GM12891 (cell line): ENCODE results near the gene WWC2.

Experiments used
- POLR2A ChIP-seq: IDR thresholded peaks from 2 replicates; pipeline ENCODE4 v1.6.1; 2011; ENCODE audit warnings: low read depth, low read length, control low read depth
- POLR2AphosphoS5 ChIP-seq: IDR thresholded peaks from 2 replicates; pipeline ENCODE4 v1.6.1; 2011; ENCODE audit warnings: low read depth, low read length, control low read depth
- POU2F2 ChIP-seq: IDR thresholded peaks from 2 replicates; pipeline ENCODE4 v1.6.1; 2011; ENCODE audit warnings: low read depth, mild to moderate bottlenecking, control low read depth, low read length, moderate library complexity
- SPI1 ChIP-seq: IDR thresholded peaks from 2 replicates; pipeline ENCODE4 v1.6.1; 2011; ENCODE audit warnings: low read depth, low read length, control low read depth
- TAF1 ChIP-seq: IDR thresholded peaks from 2 replicates; pipeline ENCODE4 v1.6.1; 2011; ENCODE audit warnings: low read depth, low read length, control low read depth

- TF ChIP-seq POLR2A = no peak
- TF ChIP-seq POLR2AphosphoS5 = no peak
- no peak for TF ChIP-seq POU2F2
- TF ChIP-seq TAF1 = no peak
- TF ChIP-seq SPI1 = no peak
Observed at GRCh38 chr4:183205193-183205592, 106.1 kb downstream of the WWC2 start.
